ENCODE data around the gene TIAM2.
"Not testable (repeated sequence)": the region's sequence is repeated elsewhere in the genome, so short reads cannot be mapped to it uniquely, and the experiment has no call there.

The TIAM2 gene

DNA sequence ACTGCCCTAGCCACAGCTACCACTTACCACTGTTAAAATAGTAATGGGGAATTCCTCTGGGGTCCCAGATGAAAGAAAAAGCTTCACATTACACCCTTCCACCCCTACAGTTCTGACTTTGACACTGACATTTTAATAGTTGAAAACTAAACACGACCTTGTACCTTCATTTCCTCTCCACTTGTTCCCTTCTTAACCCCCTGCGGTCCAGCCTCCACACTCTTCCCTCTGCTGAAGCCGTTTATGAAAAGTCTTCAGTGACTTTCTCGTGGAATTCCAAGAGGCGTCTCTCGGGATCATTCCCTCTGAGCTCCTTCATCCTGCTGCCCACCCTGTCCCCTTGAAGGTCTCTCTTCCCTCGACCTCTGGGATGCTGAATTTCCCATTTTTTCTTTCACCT, 36.6 kb upstream of the TIAM2 start:
- H3K4me3 ChIP-seq (ENCODE audit: low read length): no peak overlapping the region
- no peak for TF ChIP-seq CTCF (conservative IDR thresholded peaks at IDR 0.05; ENCODE audit: low read length)
- DNase-seq (ENCODE audit: low read depth): no peak

- H3K4me3 ChIP-seq (ENCODE audit: low read length): no peak overlapping the region
- no peak for TF ChIP-seq CTCF (conservative IDR thresholded peaks at IDR 0.05; ENCODE audit: low read length)
- no peak for DNase-seq (ENCODE audit: low read depth)
Measured at GRCh38 chr6:154960299-154960843, 34.7 kb upstream of the TIAM2 start.

DNA sequence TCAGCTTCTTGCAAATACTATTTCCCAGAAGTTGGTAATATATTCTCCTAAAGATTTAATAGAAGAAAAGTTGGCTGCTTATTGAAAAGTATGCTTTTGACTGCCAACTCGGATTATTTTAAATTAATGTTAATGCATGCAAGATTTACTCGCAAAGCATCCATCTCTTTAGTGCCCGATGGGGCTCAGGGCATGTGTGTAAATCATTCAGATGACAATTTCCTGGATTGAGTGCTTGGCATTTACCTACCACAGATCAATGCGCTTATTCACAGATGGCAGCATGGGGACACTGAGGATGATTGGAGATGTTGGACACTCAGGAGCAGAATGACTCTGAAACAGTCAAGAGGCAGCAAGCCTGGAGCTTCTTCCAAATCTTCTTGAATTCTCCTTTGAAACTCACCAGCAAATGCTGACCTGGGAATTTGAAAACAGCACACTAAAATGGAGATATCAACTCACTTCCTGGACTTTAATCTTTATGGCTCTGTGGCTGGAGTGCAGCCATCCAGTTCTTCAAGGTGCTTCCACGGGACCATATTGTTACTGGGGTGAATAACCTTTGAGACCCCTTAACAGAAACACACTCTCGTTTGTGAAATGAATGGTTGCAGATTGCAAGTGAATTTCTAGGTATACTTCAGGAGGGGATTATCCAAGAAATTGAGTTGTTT, 34.1 kb upstream of the TIAM2 start:
- TF ChIP-seq CTCF (conservative IDR thresholded peaks at IDR 0.05; ENCODE audit: low read length): no peak
- no peak overlapping the region for H3K4me3 ChIP-seq (ENCODE audit: low read length)
- no peak for DNase-seq (ENCODE audit: low read depth)

DNA sequence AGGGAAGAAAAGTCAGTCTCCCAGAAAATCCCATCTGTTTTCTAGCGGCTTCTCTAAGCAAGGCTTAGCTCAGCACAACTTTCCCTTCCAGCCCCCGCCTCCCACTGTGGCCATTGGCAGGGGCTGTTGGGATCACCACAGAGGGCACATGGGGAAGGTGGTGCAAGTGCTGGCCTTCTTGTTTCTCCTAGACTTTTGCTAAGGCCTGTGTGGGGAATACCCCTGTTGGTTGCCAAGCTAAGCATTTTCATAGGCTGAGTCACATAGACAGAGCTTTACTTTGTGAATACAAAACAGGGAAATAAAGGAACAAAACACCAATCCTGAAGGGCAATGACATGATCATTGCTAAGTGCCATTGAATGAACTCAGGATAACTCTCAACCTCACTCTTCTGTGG, 32.4 kb upstream of the TIAM2 start:
- no peak overlapping the region for H3K4me3 ChIP-seq (ENCODE audit: low read length)
- TF ChIP-seq CTCF (conservative IDR thresholded peaks at IDR 0.05; ENCODE audit: low read length): no peak
- DNase-seq (ENCODE audit: low read depth): peak; percentile 81

DNA sequence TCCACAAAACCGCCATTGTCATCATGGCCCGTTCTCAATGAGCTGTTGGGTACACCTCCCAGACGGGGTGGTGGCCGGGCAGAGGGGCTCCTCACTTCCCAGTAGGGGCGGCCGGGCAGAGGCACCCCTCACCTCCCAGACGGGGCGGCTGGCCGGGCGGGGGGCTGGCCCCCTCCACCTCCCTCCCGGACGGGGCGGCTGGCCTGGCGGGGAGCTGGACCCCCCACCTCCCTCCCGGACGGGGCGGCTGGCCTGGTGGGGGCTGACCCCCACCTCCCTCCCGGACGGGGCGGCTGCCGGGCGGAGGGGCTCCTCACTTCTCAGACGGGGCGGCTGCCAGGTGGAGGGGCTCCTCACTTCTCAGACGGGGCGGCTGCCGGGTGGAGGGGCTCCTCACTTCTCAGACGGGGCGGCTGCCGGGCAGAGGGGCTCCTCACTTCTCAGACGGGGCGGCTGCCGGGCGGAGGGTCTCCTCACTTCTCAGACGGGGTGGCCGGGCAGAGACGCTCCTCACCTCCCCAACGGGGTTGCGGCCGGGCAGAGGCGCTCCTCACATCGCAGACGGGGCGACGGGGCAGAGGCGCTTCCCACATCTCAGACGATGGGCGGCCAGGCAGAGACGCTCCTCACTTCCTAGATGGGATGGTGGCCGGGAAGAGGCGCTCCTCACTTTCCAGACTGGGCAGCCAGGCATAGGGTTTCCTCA, 28.9 kb upstream of the TIAM2 start:
- not testable (repeated sequence) for DNase-seq (ENCODE audit: low read depth); H3K4me3 ChIP-seq (ENCODE audit: low read length)

DNA sequence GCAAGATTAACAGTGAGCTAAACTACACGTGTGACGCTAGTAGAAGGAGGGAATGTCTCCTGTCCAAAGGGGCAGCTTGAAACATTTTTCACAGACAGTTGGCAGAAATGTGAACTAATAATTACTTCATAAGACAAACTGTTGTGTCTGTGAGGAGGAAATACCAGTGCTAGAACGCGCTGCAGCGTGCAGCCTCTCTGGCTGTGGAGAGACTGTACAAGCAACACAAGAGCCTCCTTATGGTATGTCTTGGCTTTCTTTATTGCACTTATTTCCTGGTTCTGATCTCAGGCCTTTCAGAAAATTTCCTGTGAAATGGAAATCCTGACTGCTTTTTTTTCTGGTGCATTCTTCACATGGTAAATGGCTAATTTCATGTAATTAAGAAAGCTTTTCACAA, 25.3 kb upstream of the TIAM2 start:
- no peak for TF ChIP-seq CTCF (conservative IDR thresholded peaks at IDR 0.05; ENCODE audit: low read length)
- H3K4me3 ChIP-seq (ENCODE audit: low read length): no peak overlapping the region
- DNase-seq (ENCODE audit: low read depth): peak; percentile 56

DNA sequence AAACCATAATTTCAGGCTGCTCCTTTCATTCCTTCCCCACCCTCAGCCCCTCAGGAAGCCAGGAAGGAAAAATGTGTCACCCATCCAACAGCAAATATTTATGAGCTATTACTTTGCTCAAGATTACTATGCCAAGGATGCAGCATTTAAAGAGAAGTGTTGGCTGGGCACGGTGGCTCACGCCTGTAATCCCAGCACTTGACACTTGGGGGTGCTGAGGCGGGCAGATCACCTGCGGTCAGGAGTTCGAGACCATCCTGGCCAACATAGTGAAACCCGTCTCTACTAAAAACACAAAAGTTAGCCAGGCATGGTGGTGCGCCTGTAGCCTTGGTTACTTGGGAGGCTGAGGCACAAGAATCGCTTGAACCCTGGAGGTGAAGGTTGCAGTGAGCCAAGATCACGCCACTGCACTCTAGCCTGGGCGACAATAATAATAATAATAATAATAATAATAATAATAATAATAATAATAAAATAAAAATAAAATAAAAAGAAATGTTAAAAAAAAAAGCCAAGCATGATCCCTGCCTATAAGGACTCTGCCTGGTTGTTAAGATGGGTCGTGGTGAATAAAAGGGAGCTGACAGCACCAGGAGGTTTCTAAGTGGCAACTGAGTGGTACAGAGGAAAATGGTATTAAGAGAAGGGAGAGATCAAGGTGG, 20.5 kb upstream of the TIAM2 start:
- no peak for DNase-seq (ENCODE audit: low read depth)
- no peak for TF ChIP-seq CTCF (conservative IDR thresholded peaks at IDR 0.05; ENCODE audit: low read length)
- no peak overlapping the region for H3K4me3 ChIP-seq (ENCODE audit: low read length)
